NCI-H1417 treated with DMSO at 0.1 percent for 48 hours (cell line): ENCODE data around the gene ANKRD29.
"Not testable (repeated sequence)": the region's sequence is repeated elsewhere in the genome, so short reads cannot be mapped to it uniquely, and the experiment has no call there.

Experiments
- DNase-seq: peaks from one replicate; lab custom pipeline; 2025; lab: John Stamatoyannopoulos, UW

The ANKRD29 gene

DNA sequence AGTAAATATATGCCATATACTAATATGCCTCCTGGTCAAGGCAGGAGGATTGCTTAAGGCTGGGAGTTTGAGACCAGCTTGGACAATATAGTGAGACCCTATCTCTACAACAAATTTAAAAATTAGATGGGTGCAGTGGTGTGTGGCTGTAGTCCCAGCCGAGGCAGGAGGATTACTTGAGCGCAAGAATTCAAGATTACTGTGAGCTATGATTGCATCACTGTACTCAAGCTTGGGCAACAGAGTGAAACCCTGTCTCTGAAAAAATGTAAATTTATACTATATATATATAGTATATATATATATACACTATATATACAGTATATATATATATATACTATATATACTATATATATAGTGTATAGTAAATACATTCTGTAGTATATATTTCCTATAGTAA, 46.5 kb downstream of the ANKRD29 start:
- no peak for DNase-seq

- DNase-seq: no peak
Measured at GRCh38 chr18:23614891-23615290, 47.8 kb downstream of the ANKRD29 start.

DNA sequence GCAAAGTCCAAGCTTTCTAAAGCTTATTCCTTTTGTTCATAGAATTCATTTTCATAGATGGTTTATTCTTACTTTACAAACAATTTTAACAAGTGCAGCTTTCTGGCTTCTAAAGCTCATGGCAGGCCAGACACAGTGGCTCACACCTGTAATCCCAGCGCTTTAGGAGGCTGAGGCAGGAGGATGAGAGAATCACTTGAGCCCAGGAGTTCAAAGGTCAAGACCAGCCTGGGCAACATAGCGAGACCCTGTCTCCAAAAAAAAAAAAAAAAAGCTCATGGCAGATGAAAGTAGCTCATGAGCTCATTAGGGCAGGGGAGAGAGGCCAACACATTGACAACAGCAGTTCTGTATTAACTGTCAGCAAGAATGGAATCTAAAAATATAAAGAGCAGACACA, 48.3 kb downstream of the ANKRD29 start:
- no peak for DNase-seq

- not testable (repeated sequence) for DNase-seq
Measured at GRCh38 chr18:23613091-23613475, 49.6 kb downstream of the ANKRD29 start.

DNA sequence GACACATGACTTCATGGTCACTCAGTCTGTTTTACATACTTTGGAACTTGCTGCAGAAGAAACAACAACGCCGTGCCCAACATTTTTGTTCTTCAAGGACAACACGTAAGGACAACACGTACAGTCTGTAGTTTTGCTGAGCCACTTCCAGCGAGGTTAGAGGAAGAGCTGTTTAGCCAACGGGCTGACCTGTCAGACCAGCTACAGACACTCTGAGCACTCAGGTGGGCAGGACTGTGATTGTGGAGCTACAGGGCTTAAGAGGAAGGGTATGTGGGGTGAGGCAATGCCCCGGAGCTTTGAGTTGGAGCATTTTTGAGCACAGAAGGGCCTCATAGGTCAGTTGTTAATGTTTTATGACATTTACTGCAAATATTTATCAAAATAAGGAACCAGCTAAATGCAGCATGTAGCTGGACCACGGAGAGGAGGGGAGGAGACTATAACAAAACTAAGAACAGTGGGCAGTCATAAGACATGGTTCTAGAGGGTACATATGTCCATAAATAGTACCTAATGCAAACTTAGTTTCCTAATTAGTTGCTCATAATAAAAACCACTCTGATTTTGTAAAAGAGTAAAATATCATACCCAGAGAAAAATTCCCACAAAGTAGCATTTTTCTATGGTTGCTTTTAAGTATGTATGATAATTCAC, 50.1 kb downstream of the ANKRD29 start:
- no peak for DNase-seq

GRCh38 chr18:23609390-23610023, 53.2 kb downstream of the ANKRD29 start:
- DNase-seq: no peak

GRCh38 chr18:23608211-23608610, 54.5 kb downstream of the ANKRD29 start:
- no peak for DNase-seq

DNA sequence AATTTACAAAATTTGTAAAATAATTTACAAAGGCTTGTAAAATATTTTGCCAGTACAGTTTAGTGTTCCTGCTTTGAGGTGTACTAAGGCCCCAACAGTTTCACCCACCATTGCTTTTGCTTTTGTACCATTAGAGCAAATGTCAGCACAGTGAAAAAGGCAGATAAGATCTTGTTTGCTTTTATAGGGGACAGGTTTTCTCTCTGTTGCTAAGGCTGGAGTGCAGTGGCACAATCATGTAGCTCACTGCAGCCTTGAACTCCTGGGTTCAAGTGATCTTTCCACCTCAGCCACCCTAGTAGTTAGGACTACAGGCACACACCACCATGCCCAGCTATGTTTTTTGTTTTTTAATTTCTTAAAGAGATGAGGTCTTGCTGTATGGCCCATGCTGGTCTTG, 56.8 kb downstream of the ANKRD29 start:
- DNase-seq: no peak

DNA sequence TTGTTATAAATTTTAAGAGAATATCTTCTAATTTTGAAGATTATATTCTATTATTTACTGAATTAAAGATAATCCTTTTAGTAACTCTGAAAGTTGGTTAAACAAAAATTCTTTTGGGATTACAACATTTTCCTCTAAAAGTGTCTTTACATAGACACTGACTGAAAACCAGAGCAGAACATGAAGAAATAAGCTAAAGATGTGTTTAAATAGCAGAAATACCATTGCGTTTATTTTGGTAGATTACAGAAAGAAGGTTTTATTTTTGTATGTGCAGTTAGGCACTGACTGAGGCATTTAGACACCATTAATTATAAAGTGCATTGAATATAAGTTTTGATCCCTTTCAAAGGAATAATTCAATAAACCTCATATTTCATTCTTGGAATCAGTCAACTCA, 62.9 kb downstream of the ANKRD29 start:
- no peak for DNase-seq

- no peak for DNase-seq
Measured at GRCh38 chr18:23596183-23596582, 66.5 kb downstream of the ANKRD29 start.

GRCh38 chr18:23595591-23595990, 67.1 kb downstream of the ANKRD29 start:
- no peak for DNase-seq

- no peak for DNase-seq
Measured at GRCh38 chr18:23593720-23594119, 69.0 kb downstream of the ANKRD29 start.

DNA sequence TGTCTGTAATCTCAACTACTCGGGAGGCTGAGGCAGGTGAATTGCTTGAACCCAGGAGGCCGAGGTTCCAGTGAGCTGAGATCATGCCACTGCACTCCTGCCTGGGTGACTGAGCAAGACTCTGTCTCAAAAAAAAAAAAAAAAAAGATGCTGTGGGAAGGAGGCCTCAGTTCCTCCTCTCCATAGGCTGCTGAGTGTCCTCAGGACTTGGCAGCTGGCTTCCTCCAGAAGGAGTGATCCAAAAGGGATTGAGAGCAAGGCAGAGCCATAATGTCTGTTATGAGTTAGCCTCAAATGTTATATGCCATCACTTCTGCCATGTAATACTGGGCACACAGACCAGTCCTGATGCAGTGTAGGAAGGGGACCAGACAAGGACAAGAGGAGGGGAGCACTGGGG, 69.8 kb downstream of the ANKRD29 start:
- no peak for DNase-seq

GRCh38 chr18:23591011-23591410, 71.7 kb downstream of the ANKRD29 start:
- DNase-seq: no peak

- no peak for DNase-seq
Measured at GRCh38 chr18:23588836-23589560, 73.7 kb downstream of the ANKRD29 start.

- DNase-seq: no peak
Measured at GRCh38 chr18:23587220-23587642, 75.5 kb downstream of the ANKRD29 start.

DNA sequence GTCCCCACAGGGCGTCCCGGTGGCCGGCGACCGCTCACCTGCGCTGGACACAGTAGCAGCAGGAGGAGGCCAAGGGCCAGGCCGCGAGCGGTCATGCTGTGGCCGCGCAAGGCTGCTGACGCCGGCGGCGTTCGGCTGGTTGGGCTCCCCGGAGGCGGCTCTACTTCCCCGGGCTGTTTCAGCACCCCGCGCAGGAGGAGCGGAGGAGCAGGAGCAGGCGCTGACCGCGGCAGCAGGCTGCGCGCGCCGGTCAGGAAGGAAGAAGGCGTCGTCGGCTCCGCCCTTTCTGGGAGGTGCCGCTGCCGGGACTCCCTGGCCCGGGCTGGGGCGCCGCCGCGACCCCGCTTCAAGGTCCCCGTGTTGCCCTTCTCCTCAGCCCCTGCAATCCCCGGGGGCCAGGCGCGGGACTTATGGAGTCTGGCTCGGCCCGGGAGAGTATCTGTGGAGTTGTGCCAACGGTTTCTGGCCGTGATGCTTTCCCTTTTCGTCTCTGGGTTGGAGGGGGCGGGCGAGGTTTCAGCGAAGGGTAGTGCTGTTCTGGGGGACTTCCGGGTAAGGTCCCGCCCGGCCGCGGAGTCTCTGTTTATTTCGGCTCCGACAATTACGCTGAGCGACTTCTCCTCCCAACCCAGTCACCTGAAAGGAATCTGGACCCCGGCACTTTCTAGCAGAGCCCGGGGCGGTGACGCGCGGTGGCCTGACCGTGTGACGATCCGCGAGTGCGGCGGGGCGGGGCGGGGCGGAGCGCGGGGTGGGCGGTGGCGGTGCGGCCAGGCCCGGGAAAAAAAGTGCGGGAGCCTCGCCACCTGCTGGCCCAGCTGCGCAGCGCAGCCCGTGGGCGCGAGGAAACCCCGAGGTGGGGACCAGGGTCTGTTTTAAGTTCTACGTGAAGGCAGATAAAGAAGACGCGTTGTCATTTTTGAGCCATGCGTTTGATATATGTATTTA, 76.2 kb downstream of the ANKRD29 start, which contains the start of gene NPC1:
Gene NPC1, minus strand, starts transcription at position 258 of the 948 bp plus-strand sequence. Its CDS starts 163 bp downstream, at position 95.
- peak; percentile 77 for DNase-seq

- DNase-seq: no peak
Measured at GRCh38 chr18:23585897-23586248, 76.8 kb downstream of the ANKRD29 start.

- DNase-seq: no peak
Measured at GRCh38 chr18:23585007-23585871, 77.5 kb downstream of the ANKRD29 start.

DNA sequence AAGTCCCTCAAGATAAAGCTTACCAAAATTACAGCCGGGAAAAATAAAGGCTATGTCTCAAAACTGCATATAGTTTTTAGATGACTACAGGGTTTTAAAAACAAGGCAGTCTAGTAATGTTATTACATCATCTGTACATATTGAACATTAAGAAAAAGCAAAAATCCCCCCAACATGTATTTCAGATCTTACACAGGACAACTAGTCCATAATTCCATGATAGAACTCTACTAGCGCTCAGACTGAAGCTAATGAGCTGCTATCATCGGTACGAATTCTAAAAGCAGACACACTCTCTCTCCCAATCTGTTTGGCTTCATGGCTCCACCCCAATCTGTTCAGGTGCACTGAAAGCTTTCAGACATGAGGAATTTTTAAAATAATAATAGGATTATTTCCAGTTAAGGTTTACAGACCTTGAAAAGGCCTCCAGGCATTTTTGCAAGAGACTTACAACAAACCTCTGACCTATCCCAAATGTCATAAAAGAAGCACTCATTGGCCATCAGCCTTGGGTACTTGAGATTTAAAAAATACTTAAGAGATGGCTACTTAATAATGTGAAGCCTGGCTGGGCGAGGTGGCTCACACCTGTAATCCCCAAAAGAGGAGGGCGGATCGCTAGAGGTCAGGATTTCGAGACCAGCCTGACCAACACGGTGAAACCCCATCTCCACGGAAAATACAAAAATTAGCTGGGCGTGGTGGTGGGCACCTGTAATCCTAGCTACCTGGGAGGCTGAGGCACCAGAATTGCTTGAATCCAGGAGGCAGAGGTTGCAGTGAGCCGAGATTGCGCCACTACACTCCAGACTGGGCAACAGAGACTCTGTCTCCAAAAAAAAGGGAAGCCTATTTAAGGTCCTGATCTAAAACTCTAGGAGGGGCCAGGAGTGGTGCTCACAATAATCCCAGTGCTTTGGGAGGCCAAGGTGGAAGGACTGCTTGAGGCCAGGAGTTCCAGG, 78.4 kb downstream of the ANKRD29 start:
- DNase-seq: no peak
